A549 (cell line): ENCODE data around the gene ANKS1B.

Experiments used
- POLR2A ChIP-seq: IDR thresholded peaks from 2 replicates; pipeline ENCODE4 v1.6.1; 2012; ENCODE audit warnings: mild to moderate bottlenecking, low read length
- TF ChIP-seq, protein P1 (sequence below): IDR thresholded peaks from 2 replicates; pipeline ENCODE4 v1.6.1; 2012
- TF ChIP-seq, protein P2 (sequence below): fragments of 450-650 bp; IDR thresholded peaks from 2 replicates; pipeline ENCODE4 v1.6.1; 2014; ENCODE audit warnings: antibody characterized with exemption

DNA sequence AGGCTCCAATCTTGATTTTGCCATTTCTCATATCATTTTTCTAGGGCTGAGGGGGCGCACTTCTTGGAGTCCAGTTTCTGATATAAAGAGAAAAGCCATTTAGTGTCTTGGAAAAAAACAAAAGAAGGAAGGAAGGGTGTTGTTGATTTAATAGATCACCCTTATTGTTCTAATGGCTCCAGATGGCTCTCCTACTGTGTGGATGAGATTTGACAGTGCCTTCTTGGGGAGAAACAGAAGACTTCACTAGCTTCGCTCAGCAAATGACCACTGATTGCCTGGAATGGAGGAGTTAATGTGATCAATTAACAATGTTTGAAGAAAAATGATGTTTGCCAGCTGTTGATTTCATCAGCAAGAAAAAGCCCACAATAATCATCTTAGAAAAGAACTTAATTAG is 1123.5 kb downstream of the ANKS1B start:
- TF ChIP-seq, protein P1, sequence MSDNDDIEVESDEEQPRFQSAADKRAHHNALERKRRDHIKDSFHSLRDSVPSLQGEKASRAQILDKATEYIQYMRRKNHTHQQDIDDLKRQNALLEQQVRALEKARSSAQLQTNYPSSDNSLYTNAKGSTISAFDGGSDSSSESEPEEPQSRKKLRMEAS = no peak
- TF ChIP-seq, protein P2, sequence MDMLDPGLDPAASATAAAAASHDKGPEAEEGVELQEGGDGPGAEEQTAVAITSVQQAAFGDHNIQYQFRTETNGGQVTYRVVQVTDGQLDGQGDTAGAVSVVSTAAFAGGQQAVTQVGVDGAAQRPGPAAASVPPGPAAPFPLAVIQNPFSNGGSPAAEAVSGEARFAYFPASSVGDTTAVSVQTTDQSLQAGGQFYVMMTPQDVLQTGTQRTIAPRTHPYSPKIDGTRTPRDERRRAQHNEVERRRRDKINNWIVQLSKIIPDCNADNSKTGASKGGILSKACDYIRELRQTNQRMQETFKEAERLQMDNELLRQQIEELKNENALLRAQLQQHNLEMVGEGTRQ = no peak
- no peak for TF ChIP-seq POLR2A
